GM12891 (cell line): ENCODE results near the gene SYT17.

Experiments
- DNase-seq: peaks from one replicate; pipeline ENCODE4 v3.0.0; 2011; ENCODE audit warnings: low spot score; ENCODE audit not compliant: insufficient read length
- FAIRE-seq: peaks from 2 replicates; lab custom pipeline; 2011; peaks lifted over from hg19 to GRCh38; lab: Jason Lieb, UNC
- PAX5 ChIP-seq: IDR thresholded peaks from 2 replicates; pipeline ENCODE4 v1.6.1; 2011; ENCODE audit warnings: low read length, moderate library complexity, mild to moderate bottlenecking; ENCODE audit not compliant: insufficient read depth, severe bottlenecking
- POLR2A ChIP-seq: IDR thresholded peaks from 2 replicates; pipeline ENCODE4 v1.6.1; 2011; ENCODE audit warnings: low read depth, low read length, control low read depth
- POLR2AphosphoS5 ChIP-seq: IDR thresholded peaks from 2 replicates; pipeline ENCODE4 v1.6.1; 2011; ENCODE audit warnings: low read depth, low read length, control low read depth
- POU2F2 ChIP-seq: IDR thresholded peaks from 2 replicates; pipeline ENCODE4 v1.6.1; 2011; ENCODE audit warnings: low read depth, mild to moderate bottlenecking, control low read depth, low read length, moderate library complexity
- SPI1 ChIP-seq: IDR thresholded peaks from 2 replicates; pipeline ENCODE4 v1.6.1; 2011; ENCODE audit warnings: low read depth, low read length, control low read depth
- TAF1 ChIP-seq: IDR thresholded peaks from 2 replicates; pipeline ENCODE4 v1.6.1; 2011; ENCODE audit warnings: low read depth, low read length, control low read depth

SYT17 gene

DNA sequence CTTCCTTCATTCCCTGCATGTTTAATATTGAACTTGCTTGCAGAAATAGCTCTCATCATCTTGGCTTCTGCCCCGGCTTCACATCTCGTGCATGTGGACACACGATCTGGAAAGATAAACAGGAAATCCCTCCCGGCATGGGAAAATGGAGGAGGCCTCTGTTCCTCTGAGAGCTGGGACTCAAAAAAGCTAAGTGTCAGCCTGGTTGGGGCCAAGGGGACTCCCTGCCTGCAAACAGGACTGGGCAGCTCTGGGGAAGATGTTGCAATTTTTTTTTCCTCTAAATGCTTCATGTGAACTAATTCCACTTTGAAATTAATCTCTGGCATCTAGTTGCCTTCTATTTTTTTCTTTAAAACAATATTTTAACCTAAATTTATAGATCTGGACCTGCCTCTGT, 29.4 kb upstream of the SYT17 start:
- FAIRE-seq (no peak), DNase-seq (no peak)
- TF ChIP-seq PAX5: no peak
- no peak for TF ChIP-seq POLR2A
- no peak for TF ChIP-seq POU2F2
- TF ChIP-seq TAF1: no peak

DNA sequence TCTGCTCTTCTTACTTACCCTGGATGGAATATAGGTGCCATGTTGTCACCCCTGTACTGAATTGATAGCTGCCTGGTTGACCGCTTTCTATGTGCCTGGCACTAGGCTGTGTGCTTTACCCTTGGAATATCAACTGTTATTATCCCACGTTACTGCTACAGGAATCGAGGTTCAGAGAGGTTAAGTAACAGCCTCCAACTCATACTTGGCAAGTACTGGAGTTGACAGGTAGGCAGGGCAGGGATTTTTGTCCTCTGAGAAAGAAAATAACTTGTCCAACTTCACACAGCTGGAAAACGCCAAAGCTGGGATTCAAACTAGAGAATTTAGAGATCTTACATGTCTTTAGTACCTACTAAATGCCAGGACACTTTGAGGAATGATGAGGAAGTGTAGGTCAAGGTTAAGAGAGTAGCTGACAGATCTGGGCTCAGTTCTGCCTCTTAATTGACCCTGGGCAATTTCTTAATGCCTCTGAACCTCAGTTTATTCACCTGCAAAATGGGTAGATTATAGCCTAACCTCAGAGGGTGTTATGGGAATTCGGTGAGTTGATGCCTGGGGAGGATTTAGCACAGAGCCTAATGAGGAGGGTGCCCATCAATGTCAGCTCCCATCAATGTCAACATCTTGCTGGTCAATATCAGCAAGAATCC, 28.5 kb upstream of the SYT17 start:
- DNase-seq: no peak
- no peak for FAIRE-seq
- TF ChIP-seq SPI1: no peak
- no peak for TF ChIP-seq POLR2A
- TF ChIP-seq POU2F2: no peak
- no peak for TF ChIP-seq POLR2AphosphoS5
- TF ChIP-seq PAX5: no peak
- no peak for TF ChIP-seq TAF1

DNA sequence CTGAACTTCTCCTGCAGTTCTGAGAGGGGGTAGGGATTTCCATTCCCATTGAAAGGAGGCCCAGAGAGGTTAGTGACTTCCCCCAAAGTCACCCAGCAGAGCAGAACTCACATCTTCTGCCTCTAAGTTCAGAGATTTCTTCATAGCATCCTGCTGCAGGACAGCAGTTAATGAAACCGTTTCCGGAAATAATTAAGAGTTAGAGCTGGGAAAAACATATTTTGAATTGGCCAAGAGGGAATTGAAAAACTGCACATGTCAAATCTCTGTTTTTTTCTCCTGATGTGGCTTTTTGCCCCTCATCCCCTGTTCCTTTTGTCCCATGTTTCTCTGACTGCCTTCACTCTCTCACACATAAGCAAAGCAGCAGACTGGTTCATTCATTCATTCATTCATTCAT, 27.6 kb upstream of the SYT17 start:
- FAIRE-seq: no peak
- TF ChIP-seq POLR2AphosphoS5: no peak
- no peak for TF ChIP-seq POLR2A
- no peak for TF ChIP-seq TAF1
- TF ChIP-seq PAX5: no peak
- TF ChIP-seq SPI1: no peak
- no peak for TF ChIP-seq POU2F2
- DNase-seq: no peak

DNA sequence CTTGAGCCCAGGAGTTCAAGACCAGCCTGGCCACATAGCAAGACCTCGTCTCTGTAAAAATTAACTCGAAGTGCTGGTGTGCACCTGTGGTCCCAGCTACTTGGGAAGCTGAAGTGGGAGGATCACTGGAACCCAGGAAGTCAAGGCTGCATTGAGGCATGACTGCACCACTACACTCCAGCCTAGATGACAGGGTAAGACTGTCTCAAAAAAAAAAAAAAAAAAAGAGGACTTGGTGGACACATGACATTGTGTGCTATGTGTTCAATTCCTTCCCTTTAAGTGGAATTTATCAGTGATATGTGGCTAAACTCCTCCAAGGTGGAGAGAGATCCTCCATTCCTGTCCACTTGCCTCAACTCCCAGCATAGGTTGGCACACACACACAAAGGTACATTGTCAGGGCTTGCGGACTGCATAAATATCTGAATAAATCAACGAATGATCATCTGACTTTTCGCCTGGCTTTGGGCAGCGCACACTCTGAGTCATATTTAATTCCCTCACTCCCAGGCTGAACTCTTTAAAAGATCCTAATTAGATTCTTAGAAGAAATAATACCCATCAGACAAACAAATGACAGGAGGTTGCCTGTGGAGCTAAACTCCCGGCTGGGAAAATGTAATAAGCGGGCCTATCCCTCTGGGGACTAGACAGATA, 25.0 kb upstream of the SYT17 start:
- no peak for FAIRE-seq
- DNase-seq: no peak
- TF ChIP-seq POLR2A: no peak

DNA sequence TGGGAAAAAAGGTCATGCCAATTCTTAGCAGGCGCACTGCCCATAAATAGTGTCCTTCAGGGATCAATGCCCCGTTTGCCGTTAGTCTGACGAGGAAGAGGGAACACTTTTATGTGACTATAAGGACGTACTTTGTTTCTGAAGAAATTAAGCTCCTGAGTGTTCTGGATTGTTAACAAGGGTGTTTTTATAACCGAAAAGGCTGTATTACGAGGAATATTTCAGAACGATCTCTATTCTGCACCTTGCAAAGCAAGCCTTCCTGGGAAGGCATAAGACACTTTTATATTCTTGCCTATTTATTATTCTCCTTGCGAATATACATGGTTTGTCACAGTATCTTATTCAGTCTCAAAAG, 24.5 kb upstream of the SYT17 start:
- DNase-seq: no peak
- FAIRE-seq: no peak
- TF ChIP-seq TAF1: no peak
- no peak for TF ChIP-seq POU2F2
- TF ChIP-seq SPI1: no peak
- TF ChIP-seq PAX5: no peak
- TF ChIP-seq POLR2AphosphoS5: no peak
- TF ChIP-seq POLR2A: no peak

DNA sequence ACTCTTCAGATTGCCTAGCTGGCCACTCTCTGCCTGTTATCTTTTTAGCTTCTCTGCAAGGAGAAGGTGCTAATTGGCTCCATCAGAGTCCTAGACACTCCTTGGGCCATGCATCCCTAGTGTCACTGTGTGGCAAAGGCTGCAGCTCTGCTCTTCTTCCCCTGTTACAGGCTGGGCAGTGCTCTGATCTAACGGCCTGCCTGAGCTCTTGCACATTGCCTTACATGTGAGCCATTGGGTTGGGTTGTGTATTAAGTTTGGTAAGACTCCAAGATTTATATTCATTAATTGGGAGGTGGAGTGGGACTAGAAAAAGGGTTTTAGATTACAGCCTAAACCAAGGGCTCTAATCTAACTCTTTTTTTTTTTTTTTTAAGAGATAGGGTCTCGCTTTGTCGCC, 23.0 kb upstream of the SYT17 start:
- TF ChIP-seq POU2F2: no peak
- no peak for FAIRE-seq
- no peak for DNase-seq

DNA sequence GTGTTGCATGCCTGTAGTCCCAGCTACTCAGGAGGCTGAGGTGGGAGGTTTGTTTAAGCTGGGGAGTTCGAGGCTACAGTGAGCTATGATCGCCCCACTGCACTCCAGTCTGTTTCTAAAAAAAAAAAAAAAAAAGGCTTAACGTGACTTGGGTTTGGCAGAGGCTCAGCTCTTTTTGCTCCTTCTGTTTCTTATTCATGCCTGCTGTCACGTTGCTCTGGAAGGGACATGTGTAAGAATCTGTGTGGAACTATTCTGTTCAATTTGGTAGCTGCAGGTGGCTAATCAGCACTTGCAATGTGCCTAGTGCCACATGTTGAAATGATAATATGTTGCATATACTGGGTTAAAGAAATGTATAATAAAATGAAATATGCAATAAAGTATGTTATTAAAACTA, 20.9 kb upstream of the SYT17 start:
- DNase-seq (no peak), FAIRE-seq (no peak)
- TF ChIP-seq POLR2A (no peak), POU2F2 (no peak), SPI1 (no peak), PAX5 (no peak), TAF1 (no peak), POLR2AphosphoS5 (no peak)

DNA sequence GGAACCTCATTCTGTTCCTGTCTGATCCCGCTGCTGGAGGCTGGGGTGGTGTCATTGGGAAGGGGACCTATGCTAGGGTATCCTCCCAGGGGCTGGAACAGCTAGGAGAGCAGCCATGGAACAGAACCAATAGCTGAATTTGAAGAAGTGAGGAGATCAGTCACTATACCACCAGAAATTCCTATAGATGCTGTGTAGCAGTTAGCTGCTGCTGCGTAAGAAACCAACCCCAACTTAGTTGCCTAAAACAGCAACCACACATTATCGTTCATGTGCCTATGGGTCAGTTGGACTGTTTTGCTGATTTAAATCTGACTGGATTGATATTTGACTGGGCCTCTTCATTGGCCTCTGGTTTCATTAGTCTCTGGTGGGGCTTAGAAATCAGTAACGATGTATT, 20.4 kb upstream of the SYT17 start:
- FAIRE-seq: no peak
- TF ChIP-seq TAF1 (no peak), POLR2A (no peak)
- DNase-seq: no peak

DNA sequence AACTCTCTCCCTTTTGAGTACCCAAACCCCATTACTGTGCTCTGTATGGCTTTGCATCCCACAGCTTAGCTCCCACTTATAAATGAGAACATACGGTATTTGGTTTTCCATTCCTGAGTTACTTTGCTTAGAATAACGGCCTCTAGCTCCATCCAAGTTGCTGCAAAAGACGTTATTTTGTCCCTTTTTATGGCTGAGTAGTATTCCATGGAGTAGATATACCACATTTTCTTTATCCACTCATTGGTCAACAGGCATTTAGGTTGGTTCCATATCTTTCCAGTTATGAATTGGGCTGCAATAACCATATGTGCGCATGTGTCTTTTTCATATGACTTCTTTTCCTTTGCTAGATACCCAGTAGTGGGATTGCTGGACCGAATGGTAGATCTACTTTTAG, 19.9 kb upstream of the SYT17 start:
- DNase-seq: no peak
- FAIRE-seq: no peak
- TF ChIP-seq SPI1 (no peak), POLR2A (no peak), TAF1 (no peak), POLR2AphosphoS5 (no peak)

DNA sequence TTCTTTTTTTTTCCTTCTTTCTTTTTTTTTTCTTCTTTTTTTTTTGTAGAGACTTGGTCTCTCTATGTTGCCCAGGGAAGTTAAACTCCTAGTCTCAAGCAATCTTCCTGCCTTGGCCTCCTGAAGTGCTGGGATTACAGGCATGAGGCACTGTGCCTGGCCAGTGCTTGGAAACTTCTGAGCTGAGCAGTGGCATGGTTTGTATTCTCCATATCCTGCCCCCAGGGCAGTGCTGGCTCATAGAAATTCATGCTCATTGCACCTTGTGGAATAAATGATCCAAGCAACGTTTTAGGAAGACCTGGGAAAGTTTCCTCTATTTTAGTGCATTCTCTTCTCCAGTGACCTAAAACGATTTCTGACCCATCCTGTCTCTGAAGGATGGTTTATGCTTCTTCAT, 16.7 kb upstream of the SYT17 start:
- FAIRE-seq: no peak
- DNase-seq: no peak
- no peak for TF ChIP-seq TAF1
- no peak for TF ChIP-seq POU2F2
- TF ChIP-seq PAX5: no peak
- no peak for TF ChIP-seq POLR2A
- no peak for TF ChIP-seq POLR2AphosphoS5
- no peak for TF ChIP-seq SPI1

DNA sequence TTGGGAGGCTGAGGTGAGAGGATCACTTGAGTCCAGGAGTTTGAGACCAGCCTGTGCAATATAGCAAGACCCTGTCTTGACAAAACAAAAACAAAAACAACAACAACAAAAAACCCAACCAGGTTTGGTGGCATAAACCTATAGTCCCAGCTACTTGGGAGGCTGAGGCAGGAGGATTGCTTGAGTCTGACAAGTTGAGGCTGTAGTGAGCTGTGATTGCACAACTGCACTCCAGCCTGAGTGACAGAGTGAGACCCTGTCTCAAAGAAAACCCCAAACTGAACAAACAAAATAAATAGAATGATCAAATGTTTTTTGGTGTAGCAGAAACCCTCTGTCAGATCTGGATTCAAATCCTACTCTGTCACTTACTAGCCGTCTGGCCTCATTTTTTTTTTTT, 16.0 kb upstream of the SYT17 start:
- TF ChIP-seq TAF1: no peak
- FAIRE-seq (no peak), DNase-seq (no peak)
